ENCODE data around the gene CNKSR3. TPM values are rescaled to one million over a fixed set of nuclear protein-coding genes. Genes with fewer than 3 reads are reported as not detected.

The CNKSR3 gene
- total and polyA plus RNA-seq, 2 of the 8 experiments (the other 6 are each of a cell fraction or from before 2014, with no cell fraction given) = 1.2 to 6.2 TPM

DNA sequence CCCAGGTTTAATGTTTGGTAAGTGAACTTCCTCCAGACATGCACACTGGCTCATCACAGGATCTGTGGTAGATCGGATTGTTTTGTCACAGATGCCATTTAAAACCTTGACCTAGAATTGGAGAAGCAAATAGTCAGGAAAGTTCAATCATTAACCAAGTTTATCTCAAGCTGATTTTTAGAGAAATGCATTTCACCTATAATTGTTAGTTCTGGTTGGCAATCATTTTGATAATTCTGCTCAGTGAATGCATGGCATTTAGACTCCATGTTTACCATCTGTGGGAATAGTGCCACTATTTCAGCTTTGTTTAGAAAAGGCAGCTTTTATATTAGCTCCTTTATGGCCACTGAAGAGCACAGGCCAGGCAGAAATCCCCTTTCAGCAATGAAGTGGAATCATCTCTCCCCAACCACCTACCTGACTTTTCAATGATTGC is 80.0 kb downstream of the CNKSR3 start:
- no peaks in the 10 kb centered on the region for H4K20me1 ChIP-seq (replicated peaks in 1 of 2; ENCODE audit: control insufficient read depth in 1 of 2, insufficient read depth in 2 of 2, low read length in 2 of 2)
- no peak overlapping the region for H3K4me2 ChIP-seq (ENCODE audit: insufficient read depth in 1 of 2, low read depth in 2 of 2, low read length in 2 of 2)
- no peaks in the 10 kb centered on the region for H3K79me1 ChIP-seq (ENCODE audit: low read depth, low read length)
- FAIRE-seq (no peak), DNase-seq (ENCODE audit: low read depth in 1 of 2, low spot score in 2 of 2) (no peak)
- H4K91ac ChIP-seq (replicated peaks; ENCODE audit: insufficient read length, low read length) = no peak overlapping the region
- no peaks in the 10 kb centered on the region for H3K79me2 ChIP-seq (ENCODE audit: control insufficient read depth in 1 of 2, insufficient read depth in 2 of 2, low read length in 2 of 2)
- no peak overlapping the region for H3K27ac ChIP-seq (ENCODE audit: low read depth, low read length)
- no peak overlapping the region for H2BK5ac ChIP-seq (ENCODE audit: low read depth, low read length)
- no peak overlapping the region for H3K23ac ChIP-seq (ENCODE audit: insufficient read length)
- no peak overlapping the region for H3K18ac ChIP-seq (ENCODE audit: extremely low read depth, low read length)
- H3K36me3 ChIP-seq (ENCODE audit: control insufficient read depth in 2 of 4, insufficient read depth in 4 of 4, low read length in 3 of 4) = peaks cover 0 to 15% (median 4%) of the 10 kb centered on the region in 4 experiments; a peak in 5 of 8 replicates
- no peak overlapping the region for H2BK20ac ChIP-seq (ENCODE audit: low read length)
- H3K4me3 ChIP-seq (ENCODE audit: extremely low read depth in 1 of 4, insufficient read depth in 2 of 4, low read depth in 3 of 4, low read length in 4 of 4) = no peak overlapping the region
- H3K9ac ChIP-seq (replicated peaks in 1 of 4; ENCODE audit: extremely low read depth in 1 of 4, low read depth in 3 of 4, low read length in 3 of 4) = no peak overlapping the region
- no peaks in the 10 kb centered on the region for H3K23me2 ChIP-seq (ENCODE audit: low read depth, low read length)
- H2BK15ac ChIP-seq (ENCODE audit: low read length) = no peak overlapping the region
- no peak overlapping the region for H3K56ac ChIP-seq (replicated peaks; ENCODE audit: insufficient read length, low read depth, low read length)
- H3K4me1 ChIP-seq (replicated peaks in 1 of 4; ENCODE audit: control insufficient read depth in 3 of 4, insufficient read depth in 4 of 4, low read length in 3 of 4) = peaks cover 1 to 5% (median 3%) of the 10 kb centered on the region in 4 experiments; a peak in 2 of 7 replicates
- H3K4ac ChIP-seq (replicated peaks; ENCODE audit: insufficient read length, low read depth, low read length) = no peak overlapping the region
- ChIA-PET CTCF (ENCODE audit: partially characterized antibody) (interaction anchor here (0.8 to 1.1 kb wide), 2 partner anchors 9 to 14 kb away, joined by 3 read pairs; no protein-coding TSS in a partner anchor), POLR2A (ENCODE audit: partially characterized antibody) (no interaction called here)
- H4K5ac ChIP-seq (ENCODE audit: insufficient read length, low read depth, low read length) = no peak overlapping the region
- WGBS, 2 experiments (ENCODE audit: extremely low coverage in 1 of 2, insufficient coverage in 1 of 2, insufficient read length in 1 of 2, insufficient replicate concordance in 2 of 2, low coverage in 1 of 2, low lambda C conversion rate in 2 of 2, missing lambda C conversion rate in 1 of 2) = 92% methylated on average over 1 of the region's 1 CpG; no CpG with 5 or more reads in 1 of the 2 experiments
- no peak overlapping the region for H4K8ac ChIP-seq (ENCODE audit: extremely low read depth, insufficient read depth, low read length)
- no peak overlapping the region for H2BK12ac ChIP-seq (ENCODE audit: low read depth, low read length)
- no peak overlapping the region for H3K14ac ChIP-seq (ENCODE audit: insufficient read length)
- no peak overlapping the region for H2AFZ ChIP-seq (ENCODE audit: low read length)
- no peak overlapping the region for H2AK5ac ChIP-seq (ENCODE audit: low read depth, low read length)
- no peaks in the 10 kb centered on the region for H3K27me3 ChIP-seq (replicated peaks in 1 of 4; ENCODE audit: control insufficient read depth in 3 of 4, extremely low read depth in 1 of 4, insufficient read depth in 3 of 4, low read length in 3 of 4)
- 0 out of 4 replicates have a peak, but pooled peaks cover 0 to 6% of the 10 kb centered on the region in 2 experiments for H3K9me3 ChIP-seq (ENCODE audit: insufficient read depth in 2 of 2, low read depth in 1 of 2, low read length in 1 of 2)
- H2BK120ac ChIP-seq (replicated peaks; ENCODE audit: low read depth, low read length) = no peak overlapping the region
- TF ChIP-seq, protein P1, sequence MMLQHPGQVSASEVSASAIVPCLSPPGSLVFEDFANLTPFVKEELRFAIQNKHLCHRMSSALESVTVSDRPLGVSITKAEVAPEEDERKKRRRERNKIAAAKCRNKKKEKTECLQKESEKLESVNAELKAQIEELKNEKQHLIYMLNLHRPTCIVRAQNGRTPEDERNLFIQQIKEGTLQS (IDR thresholded peaks at IDR 0.05; ENCODE audit: insufficient read depth, low read depth, low read length) = no peak
- TF ChIP-seq POLR2A (IDR thresholded peaks at IDR 0.05; ENCODE audit: control extremely low read depth in 1 of 2, low read depth in 2 of 2, low read length in 2 of 2) (no peak), PHF8 (conservative IDR thresholded peaks at IDR 0.05; ENCODE audit: low read depth, low read length) (no peak), GABPA (IDR thresholded peaks at IDR 0.05; ENCODE audit: borderline replicate concordance, insufficient read depth, low read length) (no peak), KDM1A (IDR thresholded peaks at IDR 0.05; ENCODE audit: borderline replicate concordance, low read length) (no peak), SP1 (IDR thresholded peaks at IDR 0.05; ENCODE audit: low read depth, low read length) (no peak), BACH1 (IDR thresholded peaks at IDR 0.05; ENCODE audit: low read length) (no peak), TBP (IDR thresholded peaks at IDR 0.05; ENCODE audit: low read depth, low read length) (no peak), ASH2L (IDR thresholded peaks at IDR 0.05; ENCODE audit: low read length) (no peak), JUN (IDR thresholded peaks at IDR 0.05; ENCODE audit: low read depth, low read length) (no peak), SAP30 (IDR thresholded peaks at IDR 0.05; ENCODE audit: insufficient read depth, insufficient replicate concordance, low read length) (no peak)
- TF ChIP-seq, protein P2, sequence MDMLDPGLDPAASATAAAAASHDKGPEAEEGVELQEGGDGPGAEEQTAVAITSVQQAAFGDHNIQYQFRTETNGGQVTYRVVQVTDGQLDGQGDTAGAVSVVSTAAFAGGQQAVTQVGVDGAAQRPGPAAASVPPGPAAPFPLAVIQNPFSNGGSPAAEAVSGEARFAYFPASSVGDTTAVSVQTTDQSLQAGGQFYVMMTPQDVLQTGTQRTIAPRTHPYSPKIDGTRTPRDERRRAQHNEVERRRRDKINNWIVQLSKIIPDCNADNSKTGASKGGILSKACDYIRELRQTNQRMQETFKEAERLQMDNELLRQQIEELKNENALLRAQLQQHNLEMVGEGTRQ (IDR thresholded peaks at IDR 0.05; ENCODE audit: low read length) = no peak
- TF ChIP-seq, protein P3, sequence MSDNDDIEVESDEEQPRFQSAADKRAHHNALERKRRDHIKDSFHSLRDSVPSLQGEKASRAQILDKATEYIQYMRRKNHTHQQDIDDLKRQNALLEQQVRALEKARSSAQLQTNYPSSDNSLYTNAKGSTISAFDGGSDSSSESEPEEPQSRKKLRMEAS (IDR thresholded peaks at IDR 0.05) = no peak
